Mesothelial cell of epicardium (in vitro differentiated cells): ENCODE data around the gene KIAA1549. TPM values are rescaled to one million over a fixed set of nuclear protein-coding genes. Genes with fewer than 3 reads are reported as not detected.

Source experiments
- DNase-seq, 2 experiments: peaks; one replicate each; pipeline ENCODE4 v3.0.0; 2021; ENCODE audit warnings: low spot score in 2 of 2; ENCODE audit not compliant: unreplicated experiment in 2 of 2
- H3K27ac Mint-ChIP-seq: 2 replicates; pipeline ENCODE4 v1.8.0; 2021; ENCODE audit warnings: mixed read lengths
- H3K27me3 Mint-ChIP-seq: 2 replicates; pipeline ENCODE4 v1.8.0; 2021; ENCODE audit warnings: low read depth, mixed read lengths
- H3K36me3 Mint-ChIP-seq: 2 replicates; pipeline ENCODE4 v1.8.0; 2021; ENCODE audit warnings: mixed read lengths
- H3K4me1 Mint-ChIP-seq: 2 replicates; pipeline ENCODE4 v1.8.0; 2021; ENCODE audit warnings: mixed read lengths
- H3K4me3 Mint-ChIP-seq: 2 replicates; pipeline ENCODE4 v1.8.0; 2021; ENCODE audit warnings: mild to moderate bottlenecking, moderate library complexity, mixed read lengths
- H3K9me3 Mint-ChIP-seq: 2 replicates; pipeline ENCODE4 v1.8.0; 2021; ENCODE audit warnings: mixed read lengths
- total RNA-seq: library from RNA; stranded (reverse); gene quantifications from 3 replicates; pipeline ENCODE4 v1.2.1, GENCODE V29; 2021
- TF ChIP-seq, protein P1 (sequence below): fragments of 200-600 bp; sonication (generic); IDR thresholded peaks from one replicate; pipeline ENCODE4 v1.5.0; 2021; ENCODE audit warnings: antibody characterized with exemption; ENCODE audit not compliant: unreplicated experiment

KIAA1549 gene
- total RNA-seq, 1 donor from 2014 or later: 34.8 TPM

DNA sequence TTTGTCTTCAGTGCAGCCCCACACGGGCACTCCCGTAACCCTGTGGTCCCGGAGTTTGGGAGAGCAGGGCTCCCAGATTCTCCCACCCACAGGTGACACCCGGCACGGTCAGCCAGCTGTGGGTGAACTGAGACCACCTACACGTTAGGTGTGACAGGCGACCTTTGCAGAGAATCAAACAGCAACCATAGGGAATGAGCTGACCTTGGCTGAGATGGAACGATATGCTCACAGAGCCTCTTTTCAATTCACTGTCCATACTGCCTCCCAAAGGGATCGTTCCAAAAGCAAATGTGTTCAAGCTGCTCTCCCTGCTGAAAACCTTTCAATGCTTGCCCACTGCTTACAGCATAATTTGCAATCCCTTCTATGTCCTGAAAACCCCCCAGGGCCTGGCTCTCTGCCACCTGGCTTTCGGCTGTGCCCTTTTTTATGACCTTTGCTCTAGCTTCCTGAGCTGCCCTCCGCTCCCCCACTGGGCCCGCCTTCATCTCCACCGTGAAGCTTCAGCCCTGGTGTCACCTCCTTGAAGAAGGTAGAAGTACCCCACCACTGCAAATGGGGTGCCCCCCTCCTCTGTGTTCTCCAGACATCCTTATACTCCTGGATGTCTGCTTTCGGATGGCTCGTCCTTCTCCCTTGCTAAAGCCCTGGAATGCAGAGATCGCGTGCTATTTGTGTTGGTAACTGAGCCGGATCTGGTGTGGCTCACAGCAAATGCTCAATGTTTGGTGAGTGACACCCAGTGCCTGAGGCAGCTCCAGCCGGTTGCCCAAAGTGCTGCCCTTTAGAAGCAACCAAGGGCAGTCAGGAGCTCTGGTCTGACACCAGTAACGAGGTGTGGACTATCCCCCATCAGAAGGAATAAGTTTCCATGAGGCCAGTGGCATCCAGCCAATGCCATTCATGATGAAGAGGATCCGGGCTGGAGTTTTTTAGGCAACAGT, 90.4 kb downstream of the KIAA1549 start:
- peak overlapping the region; percentile 18 for H3K4me3 Mint-ChIP-seq
- TF ChIP-seq, protein P1, sequence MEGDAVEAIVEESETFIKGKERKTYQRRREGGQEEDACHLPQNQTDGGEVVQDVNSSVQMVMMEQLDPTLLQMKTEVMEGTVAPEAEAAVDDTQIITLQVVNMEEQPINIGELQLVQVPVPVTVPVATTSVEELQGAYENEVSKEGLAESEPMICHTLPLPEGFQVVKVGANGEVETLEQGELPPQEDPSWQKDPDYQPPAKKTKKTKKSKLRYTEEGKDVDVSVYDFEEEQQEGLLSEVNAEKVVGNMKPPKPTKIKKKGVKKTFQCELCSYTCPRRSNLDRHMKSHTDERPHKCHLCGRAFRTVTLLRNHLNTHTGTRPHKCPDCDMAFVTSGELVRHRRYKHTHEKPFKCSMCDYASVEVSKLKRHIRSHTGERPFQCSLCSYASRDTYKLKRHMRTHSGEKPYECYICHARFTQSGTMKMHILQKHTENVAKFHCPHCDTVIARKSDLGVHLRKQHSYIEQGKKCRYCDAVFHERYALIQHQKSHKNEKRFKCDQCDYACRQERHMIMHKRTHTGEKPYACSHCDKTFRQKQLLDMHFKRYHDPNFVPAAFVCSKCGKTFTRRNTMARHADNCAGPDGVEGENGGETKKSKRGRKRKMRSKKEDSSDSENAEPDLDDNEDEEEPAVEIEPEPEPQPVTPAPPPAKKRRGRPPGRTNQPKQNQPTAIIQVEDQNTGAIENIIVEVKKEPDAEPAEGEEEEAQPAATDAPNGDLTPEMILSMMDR: no peak
- DNase-seq: peak in 1 of 2 experiments; percentile 50

DNA sequence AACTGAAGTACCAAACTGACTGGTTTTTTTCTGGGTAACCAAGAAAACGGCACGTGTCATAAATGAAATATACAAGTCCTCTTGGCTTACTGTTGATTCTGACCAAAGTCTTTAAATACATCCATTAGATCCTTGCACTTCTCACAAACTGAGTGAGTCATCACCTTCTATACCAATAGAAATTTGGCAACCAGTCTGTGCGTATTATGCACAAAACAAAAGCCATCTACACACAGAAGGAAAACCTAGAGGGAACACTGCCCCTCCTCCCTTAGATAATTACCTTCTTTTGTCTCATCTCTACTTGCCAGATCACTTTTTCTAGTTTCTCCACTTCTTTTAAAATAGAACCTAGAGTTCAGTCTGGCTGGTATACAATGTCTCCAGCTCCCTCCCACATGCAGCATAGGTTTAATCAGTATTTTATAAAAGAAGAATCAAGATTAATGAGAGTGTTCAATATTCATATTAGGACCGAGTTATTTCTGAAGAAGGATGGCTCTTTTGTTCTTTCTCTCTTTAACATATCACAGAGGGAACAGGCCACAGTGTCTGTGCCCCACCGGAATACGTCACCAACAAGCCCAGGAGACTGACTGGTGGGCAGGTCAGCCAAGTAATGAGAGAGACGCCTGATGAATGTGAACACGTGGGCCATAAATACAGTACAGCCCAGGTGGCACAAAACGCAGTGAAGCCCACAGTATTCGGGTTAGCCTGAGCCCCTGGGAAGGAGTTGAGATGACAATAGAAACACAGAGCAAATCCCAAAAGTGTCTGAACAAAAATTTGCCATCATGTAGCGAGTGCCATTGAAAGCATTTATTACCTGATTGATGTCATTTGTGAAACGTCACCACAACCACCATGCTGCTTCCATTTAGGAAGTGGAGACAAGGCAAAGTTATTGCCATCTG, 91.3 kb downstream of the KIAA1549 start:
- Mint-ChIP-seq H3K4me3 (no peak overlapping the region), H3K27ac (peak overlapping the region; percentile 50), H3K4me1 (peaks cover 47% of the 10 kb centered on the region), H3K36me3 (peaks cover 19% of the 10 kb centered on the region), H3K9me3 (no peaks in the 10 kb centered on the region), H3K27me3 (no peaks in the 10 kb centered on the region)
- DNase-seq: no peak
- TF ChIP-seq, protein P1: no peak

More for the DNA sequence above, 90.4 kb downstream of the KIAA1549 start:
- H3K36me3 Mint-ChIP-seq: peaks cover 24% of the 10 kb centered on the region
- peaks cover 47% of the 10 kb centered on the region for H3K4me1 Mint-ChIP-seq
- no peaks in the 10 kb centered on the region for H3K27me3 Mint-ChIP-seq
- no peaks in the 10 kb centered on the region for H3K9me3 Mint-ChIP-seq
- H3K27ac Mint-ChIP-seq: peak overlapping the region; percentile 87

DNA sequence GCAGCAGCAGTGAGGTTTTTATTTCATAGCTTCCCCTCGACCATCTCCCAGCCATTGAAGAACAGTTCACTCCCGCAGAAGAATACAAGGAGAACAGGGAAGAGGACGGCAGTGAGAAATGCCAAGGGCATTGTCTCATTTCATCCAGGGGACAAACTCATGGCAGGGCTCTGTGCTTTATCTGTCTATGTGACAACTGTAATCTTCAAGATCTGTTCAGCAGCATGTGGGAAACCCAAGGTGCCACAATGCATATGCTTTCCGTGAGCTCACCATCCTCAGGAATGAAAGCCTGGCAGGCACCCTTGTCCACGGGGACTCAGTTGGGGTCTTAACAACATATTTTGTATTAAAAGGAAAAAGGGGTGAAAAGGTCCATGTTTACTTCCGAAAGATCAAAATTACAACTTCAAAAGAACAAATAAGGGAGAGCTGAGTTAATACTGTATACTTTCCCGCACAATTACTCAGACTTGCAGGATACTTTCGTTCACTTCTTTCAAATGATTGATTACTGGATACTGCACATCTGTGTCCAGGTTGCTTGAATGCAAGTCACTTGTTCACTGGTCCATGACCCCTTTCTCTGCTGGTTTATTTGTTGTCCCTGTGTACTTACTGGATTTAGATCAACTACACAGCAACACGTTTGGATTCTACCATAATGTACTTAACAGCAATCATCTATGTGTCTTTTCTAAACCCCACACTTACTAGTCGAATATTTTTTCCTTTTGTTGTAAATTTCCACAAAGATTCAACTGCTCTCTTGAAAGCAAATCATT, 93.1 kb downstream of the KIAA1549 start:
- Mint-ChIP-seq H3K9me3 (no peaks in the 10 kb centered on the region), H3K27me3 (no peaks in the 10 kb centered on the region), H3K27ac (no peak overlapping the region), H3K4me1 (peaks cover 46% of the 10 kb centered on the region), H3K4me3 (no peak overlapping the region), H3K36me3 (peaks cover 12% of the 10 kb centered on the region)
- no peak for DNase-seq
- TF ChIP-seq, protein P1: no peak

DNA sequence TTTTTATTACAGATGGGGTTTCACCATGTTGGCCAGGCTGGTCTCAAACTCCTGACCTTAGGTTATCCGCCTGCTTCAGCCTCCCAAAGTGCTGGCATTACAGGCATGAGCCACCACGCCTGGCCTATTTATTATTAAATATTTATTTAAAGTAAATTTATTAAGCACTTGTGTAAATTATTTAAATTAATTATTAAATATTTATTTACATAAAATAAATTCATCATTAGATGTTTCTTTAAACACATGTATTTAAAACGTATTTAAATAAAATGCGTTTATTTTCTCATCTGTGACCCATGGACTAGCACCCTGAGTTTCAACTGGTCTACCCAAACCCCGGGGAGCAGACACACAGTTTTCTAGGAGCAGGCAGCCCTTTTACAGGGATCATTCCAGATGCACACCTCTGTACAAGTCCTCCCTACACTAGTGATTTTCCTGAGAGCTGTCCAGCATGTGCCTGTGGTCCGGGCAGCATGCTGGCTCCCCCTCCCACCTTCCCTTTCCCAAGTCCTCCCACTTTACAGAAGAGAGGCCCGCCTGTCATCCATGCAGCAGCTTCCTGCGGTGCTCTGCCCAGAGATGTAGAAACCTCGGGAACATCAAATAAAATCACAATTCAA, 94.0 kb downstream of the KIAA1549 start:
- Mint-ChIP-seq H3K4me1 (peaks cover 41% of the 10 kb centered on the region), H3K36me3 (peaks cover 15% of the 10 kb centered on the region), H3K27me3 (no peaks in the 10 kb centered on the region), H3K9me3 (no peaks in the 10 kb centered on the region), H3K4me3 (no peak overlapping the region), H3K27ac (no peak overlapping the region)
- DNase-seq: no peak
- TF ChIP-seq, protein P1: no peak

DNA sequence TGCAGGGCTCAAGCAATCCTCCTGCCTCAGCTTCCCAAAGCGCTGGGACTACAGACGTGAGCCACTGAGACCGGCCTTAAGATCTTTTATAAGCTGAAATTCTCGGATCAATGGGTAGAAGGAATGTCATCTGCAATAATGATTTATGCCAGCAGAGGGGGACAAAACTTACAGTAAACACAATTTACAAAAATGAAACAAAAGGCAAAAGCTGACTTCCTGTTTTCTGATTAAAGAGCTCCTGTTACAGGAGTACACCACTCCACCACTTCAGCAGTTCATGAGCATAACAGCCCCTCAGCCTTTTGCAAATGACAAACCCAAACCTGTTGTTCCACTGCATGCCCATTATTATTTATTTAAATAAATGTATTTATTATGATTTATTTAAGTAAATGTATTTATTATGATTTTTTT, 94.7 kb downstream of the KIAA1549 start:
- Mint-ChIP-seq H3K4me1 (peaks cover 34% of the 10 kb centered on the region), H3K27ac (no peak overlapping the region), H3K27me3 (no peaks in the 10 kb centered on the region), H3K9me3 (no peaks in the 10 kb centered on the region), H3K4me3 (no peak overlapping the region), H3K36me3 (peaks cover 19% of the 10 kb centered on the region)
- DNase-seq: no peak
- TF ChIP-seq, protein P1: peak; percentile 74
